IPS-20b (cell line): Measurements from ENCODE around the gene ZKSCAN8.
A peak's percentile ranks its signal among the peaks of the same experiment; 100 is the strongest.
"Not testable (repeated sequence)": the region's sequence is repeated elsewhere in the genome, so short reads cannot be mapped to it uniquely, and the experiment has no call there.

Experiments used
- H3K27ac ChIP-seq: one replicate; pipeline ENCODE4 v1.5.1; 2013; ENCODE audit warnings: low read length
- H3K27me3 ChIP-seq: 2 replicates; pipeline ENCODE4 v1.6.1; 2013; ENCODE audit warnings: mild to moderate bottlenecking, low read length, inconsistent platforms; ENCODE audit not compliant: insufficient read depth
- H3K36me3 ChIP-seq: 2 replicates; pipeline ENCODE4 v1.6.1; 2013; ENCODE audit warnings: low read depth, mild to moderate bottlenecking, inconsistent platforms, low read length, moderate library complexity; ENCODE audit not compliant: insufficient read depth
- H3K4me1 ChIP-seq: 2 replicates; pipeline ENCODE4 v1.6.1; 2013; ENCODE audit warnings: mild to moderate bottlenecking, control low read depth, inconsistent platforms, low read length, moderate library complexity; ENCODE audit not compliant: insufficient read depth
- H3K4me3 ChIP-seq: 2 replicates; pipeline ENCODE4 v1.5.1; 2013; ENCODE audit warnings: mild to moderate bottlenecking, low read length, inconsistent platforms
- H3K9ac ChIP-seq: 2 replicates; pipeline ENCODE4 v1.6.1; 2013; ENCODE audit warnings: low read depth, mild to moderate bottlenecking, inconsistent platforms, low read length, moderate library complexity
- H3K9me3 ChIP-seq: 2 replicates; pipeline ENCODE4 v1.6.1; 2013; ENCODE audit warnings: mild to moderate bottlenecking, low read depth, low read length, inconsistent platforms; ENCODE audit not compliant: insufficient read depth

The ZKSCAN8 gene

DNA sequence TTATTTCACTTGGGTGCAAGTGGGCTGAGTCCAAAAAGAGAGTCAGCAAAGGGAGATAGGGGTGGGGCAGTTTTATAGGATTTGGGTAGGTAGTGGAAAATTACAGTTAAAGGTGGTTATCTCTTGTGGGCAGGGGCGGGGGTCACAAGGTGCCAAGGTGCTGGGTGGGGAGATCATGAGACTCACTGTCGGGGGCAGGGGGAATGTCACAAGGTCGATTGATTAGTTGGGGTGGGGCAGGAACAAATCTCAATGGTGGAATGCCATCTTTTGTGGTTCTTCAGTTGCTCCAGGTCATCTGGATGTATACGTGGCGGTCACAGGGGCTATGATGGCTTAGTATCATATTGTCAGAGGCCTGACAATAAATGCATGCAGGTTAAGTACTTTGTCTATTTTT lies 19.4 kb upstream of the ZKSCAN8 start:
- H3K4me3 ChIP-seq, H3K27me3 ChIP-seq, H3K4me1 ChIP-seq, H3K9ac ChIP-seq, H3K9me3 ChIP-seq, H3K27ac ChIP-seq: not testable (repeated sequence)
- H3K36me3 ChIP-seq, result peaks cover 28% of the 10 kb centered on the region

- Histone ChIP-seq H3K36me3 (peaks cover 49% of the 10 kb centered on the region), H3K27ac (no peak within 1 kb of the TSS), H3K4me1 (no peaks in the 10 kb centered on the region), H3K27me3 (no peaks in the 10 kb centered on the region), H3K9me3 (no peaks in the 10 kb centered on the region), H3K4me3 (peak within 1 kb of the TSS; percentile 94), H3K9ac (peak within 1 kb of the TSS; percentile 93)
These were observed 17.2 kb upstream of the ZKSCAN8 start, which contains the start of gene ZSCAN16 for GRCh38 chr6:28124350-28124970. ZSCAN16 (plus strand) TSS chr6:28124609; CDS start chr6:28125444, 835 bp downstream.

DNA sequence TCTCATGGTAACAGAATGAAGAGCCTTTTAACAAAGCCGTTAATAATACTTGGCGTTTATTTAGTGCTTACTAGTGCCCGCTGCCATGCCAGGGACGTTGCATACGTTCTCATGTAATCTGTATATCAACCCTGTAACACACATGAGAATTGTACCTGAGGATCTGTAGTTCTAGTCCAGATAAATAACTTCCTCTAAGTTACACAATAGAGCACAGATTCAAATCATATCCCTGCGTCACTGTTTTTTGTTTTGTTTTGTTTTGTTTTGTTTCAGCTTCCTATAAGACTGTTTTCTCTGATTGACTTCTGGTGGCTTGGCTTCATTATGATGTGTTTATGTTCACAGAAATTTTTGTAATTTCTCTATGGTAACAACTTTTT lies 16.7 kb upstream of the ZKSCAN8 start:
- Histone ChIP-seq H3K4me1 (no peaks in the 10 kb centered on the region), H3K9ac (peak overlapping the region; percentile 93), H3K27ac (no peak overlapping the region), H3K9me3 (no peaks in the 10 kb centered on the region), H3K36me3 (peaks cover 50% of the 10 kb centered on the region), H3K27me3 (no peaks in the 10 kb centered on the region), H3K4me3 (peak overlapping the region; percentile 94)

DNA sequence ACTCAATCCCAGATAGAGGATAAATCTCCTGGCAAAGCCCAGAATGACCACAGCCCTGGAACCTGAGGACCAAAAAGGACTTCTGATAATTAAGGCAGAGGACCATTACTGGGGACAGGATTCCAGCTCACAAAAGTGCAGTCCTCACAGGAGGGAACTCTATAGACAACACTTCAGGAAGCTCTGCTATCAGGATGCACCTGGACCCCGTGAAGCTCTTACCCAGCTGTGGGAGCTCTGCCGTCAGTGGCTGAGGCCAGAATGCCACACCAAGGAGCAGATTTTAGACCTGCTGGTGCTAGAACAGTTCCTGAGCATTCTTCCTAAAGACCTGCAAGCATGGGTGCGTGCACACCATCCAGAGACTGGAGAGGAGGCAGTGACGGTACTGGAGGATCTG lies 16.3 kb upstream of the ZKSCAN8 start:
- H3K4me1 ChIP-seq, result no peaks in the 10 kb centered on the region
- H3K27me3 ChIP-seq, result no peaks in the 10 kb centered on the region
- peak overlapping the region; percentile 94 for H3K4me3 ChIP-seq
- peak overlapping the region; percentile 93; the same call in 1 of the 2 replicates for H3K9ac ChIP-seq
- no peaks in the 10 kb centered on the region for H3K9me3 ChIP-seq
- no peak overlapping the region for H3K27ac ChIP-seq
- peaks cover 50% of the 10 kb centered on the region for H3K36me3 ChIP-seq

DNA sequence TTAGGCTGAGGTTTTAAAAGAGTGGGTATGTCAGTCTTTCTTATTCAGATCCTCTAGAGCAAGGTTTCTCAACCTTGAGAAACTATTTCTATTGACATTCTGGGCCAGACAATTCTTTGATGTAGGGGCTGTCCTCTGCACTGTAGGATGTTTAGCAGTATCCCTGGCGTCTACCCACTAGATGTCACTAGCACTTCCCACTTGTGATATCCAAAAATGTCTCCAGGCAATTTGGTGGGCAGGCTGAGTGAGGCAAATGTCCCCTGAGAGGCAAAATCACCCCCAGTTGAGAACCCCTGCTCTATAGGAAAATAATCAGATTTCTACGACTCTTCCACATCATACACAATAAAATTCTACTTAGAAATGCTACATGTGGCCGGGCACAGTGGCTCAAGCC lies 7.7 kb upstream of the ZKSCAN8 start:
- Histone ChIP-seq H3K9ac (no peak overlapping the region), H3K4me3 (no peak overlapping the region), H3K36me3 (peaks cover 19% of the 10 kb centered on the region), H3K27ac (no peak overlapping the region), H3K9me3 (no peaks in the 10 kb centered on the region), H3K4me1 (peaks cover 7% of the 10 kb centered on the region; the same call in 1 of the 2 replicates), H3K27me3 (peaks cover 11% of the 10 kb centered on the region)

DNA sequence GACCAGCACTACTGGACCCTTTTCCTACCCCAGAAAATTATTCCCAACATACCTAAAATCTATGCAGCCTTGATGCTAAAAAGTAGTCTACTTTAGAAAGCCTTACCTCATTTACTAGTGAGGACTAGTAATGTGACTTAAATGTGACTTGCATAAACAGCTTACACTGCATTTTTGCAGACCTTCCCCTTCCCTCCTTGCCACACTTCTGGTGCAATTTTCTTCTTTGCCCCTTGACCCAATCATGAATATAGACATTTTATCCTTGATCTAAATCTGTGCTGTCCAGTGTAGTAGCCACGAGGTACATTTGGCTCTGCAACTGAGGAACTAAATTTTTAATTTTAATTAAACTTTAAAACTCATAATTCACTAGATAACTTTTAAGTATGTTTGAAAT lies 7.0 kb upstream of the ZKSCAN8 start:
- no peaks in the 10 kb centered on the region for H3K9me3 ChIP-seq
- H3K4me1 ChIP-seq, result peaks cover 7% of the 10 kb centered on the region; the same call in 1 of the 2 replicates
- peaks cover 12% of the 10 kb centered on the region; the same call in 1 of the 2 replicates for H3K36me3 ChIP-seq
- no peak overlapping the region for H3K9ac ChIP-seq
- H3K27me3 ChIP-seq, result peaks cover 17% of the 10 kb centered on the region
- no peak overlapping the region for H3K27ac ChIP-seq
- no peak overlapping the region for H3K4me3 ChIP-seq

- peaks cover 24% of the 10 kb centered on the region for H3K27me3 ChIP-seq
- no peak overlapping the region for H3K9ac ChIP-seq
- peak overlapping the region; percentile 84 for H3K4me3 ChIP-seq
- 0 out of 2 replicates have a peak, but pooled peaks cover 5% of the 10 kb centered on the region for H3K36me3 ChIP-seq
- H3K27ac ChIP-seq, result no peak overlapping the region
- peaks cover 7% of the 10 kb centered on the region; the same call in 1 of the 2 replicates for H3K4me1 ChIP-seq
- no peaks in the 10 kb centered on the region for H3K9me3 ChIP-seq
These were observed 6.3 kb upstream of the ZKSCAN8 start for GRCh38 chr6:28135393-28135792.

DNA sequence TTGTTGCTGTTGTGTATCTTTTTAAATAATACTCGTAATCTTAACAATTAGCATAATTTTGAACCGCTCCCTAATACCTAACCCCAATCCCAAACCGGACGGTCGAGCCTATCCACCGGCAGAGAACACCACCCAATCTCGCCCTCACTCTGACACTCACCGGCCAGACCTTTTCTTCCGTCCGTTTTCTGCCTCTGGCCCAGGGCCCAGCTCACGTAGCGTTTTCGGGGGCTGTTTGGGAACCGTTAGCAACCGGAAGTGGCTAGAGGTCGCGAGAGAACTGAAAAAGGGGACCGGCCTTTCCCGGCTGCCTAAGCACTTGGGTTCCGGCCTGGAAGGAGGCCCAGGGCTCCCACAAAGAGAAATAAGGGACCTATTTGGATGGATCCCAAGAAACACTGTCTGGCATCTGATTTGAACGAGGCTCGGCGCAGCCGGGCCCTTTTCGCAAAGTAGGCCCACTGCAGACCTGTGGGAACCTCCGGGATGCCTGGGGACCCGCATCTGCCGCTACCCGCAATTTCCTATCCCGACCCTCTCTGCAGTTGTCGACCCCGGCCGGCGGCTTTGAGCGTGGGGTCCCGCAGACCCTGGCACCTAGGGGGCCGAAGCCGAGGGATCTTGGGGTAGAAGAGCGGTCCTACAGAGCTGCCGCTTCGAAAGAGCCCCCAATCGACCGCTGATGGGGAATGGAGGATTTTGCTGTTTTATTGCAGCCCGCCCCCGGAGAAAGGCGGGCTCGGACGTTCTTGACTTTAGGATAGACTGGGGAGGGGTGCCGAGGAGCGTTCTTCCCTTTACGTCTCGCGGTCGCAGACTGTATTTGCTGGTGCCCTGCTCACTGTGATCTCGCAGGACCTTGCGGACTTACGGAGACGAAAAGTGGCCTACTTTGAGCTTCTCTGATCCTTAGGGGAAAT lies 4.8 kb upstream of the ZKSCAN8 start:
- H3K36me3 ChIP-seq, result no peaks in the 10 kb centered on the region
- peak overlapping the region; percentile 97 for H3K9ac ChIP-seq
- no peaks in the 10 kb centered on the region for H3K9me3 ChIP-seq
- H3K4me1 ChIP-seq, result peaks cover 7% of the 10 kb centered on the region; the same call in 1 of the 2 replicates
- H3K27me3 ChIP-seq, result peaks cover 36% of the 10 kb centered on the region
- peak overlapping the region; percentile 84 for H3K27ac ChIP-seq
- peak overlapping the region; percentile 84 for H3K4me3 ChIP-seq

DNA sequence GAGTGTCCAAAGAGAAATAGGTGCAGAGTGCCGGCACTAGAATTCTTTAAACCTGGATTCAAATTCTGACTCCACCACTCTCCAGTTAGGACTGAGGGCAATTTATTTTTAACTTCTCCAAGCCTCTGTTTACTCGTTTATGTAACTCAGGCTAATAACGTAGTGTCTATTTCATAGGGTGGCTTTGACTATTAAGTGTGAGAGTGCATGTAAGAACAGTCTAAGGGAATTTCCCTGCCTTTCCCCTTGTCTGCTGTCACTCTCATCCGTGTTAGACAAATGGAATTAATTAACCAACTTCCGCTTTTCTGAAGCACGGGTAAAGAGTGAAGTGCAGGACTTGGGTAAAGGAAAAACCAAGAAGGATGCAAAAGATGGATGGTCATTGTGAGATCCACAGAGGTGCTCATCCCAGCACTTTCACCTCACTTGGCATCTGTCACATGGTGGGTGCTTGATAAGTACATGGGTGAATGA lies 4.1 kb upstream of the ZKSCAN8 start:
- Histone ChIP-seq H3K36me3 (no peaks in the 10 kb centered on the region), H3K27ac (peak overlapping the region; percentile 84), H3K4me1 (peaks cover 7% of the 10 kb centered on the region; the same call in 1 of the 2 replicates), H3K27me3 (peaks cover 36% of the 10 kb centered on the region), H3K9me3 (no peaks in the 10 kb centered on the region), H3K4me3 (peak overlapping the region; percentile 84), H3K9ac (peak overlapping the region; percentile 97)

DNA sequence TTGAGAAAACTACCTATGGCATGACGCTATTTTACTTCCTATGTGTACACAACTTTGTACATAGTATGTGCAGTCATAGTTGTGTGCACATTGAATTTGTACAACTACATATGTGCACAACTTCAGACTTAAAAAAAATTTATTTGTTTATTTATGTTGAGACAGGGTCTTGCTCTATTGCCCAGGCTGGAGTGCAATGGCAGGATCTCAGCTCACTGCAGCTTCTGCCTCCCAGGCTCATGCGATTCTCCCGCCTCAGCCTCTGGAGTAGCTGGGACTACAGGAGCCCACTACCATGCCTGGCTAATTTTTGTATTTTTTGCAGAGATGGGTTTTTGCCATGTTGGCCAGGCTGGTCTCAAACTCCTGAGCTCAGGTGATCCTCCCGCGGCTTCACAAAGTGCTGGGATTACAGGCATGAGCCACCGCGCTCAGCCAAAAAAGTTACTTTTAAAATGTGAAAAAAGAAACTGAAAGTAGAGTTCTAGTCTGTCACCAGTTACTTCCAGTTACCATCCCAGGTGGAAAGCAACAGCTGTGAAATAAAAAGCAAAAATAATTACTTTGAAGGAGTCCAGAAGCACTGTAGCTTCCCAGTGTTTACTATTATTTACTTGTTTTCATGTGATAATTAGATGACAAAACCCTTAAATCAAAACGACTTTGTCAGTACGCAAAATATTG lies 1.7 kb upstream of the ZKSCAN8 start:
- Histone ChIP-seq H3K4me3 (no peak overlapping the region), H3K9me3 (no peaks in the 10 kb centered on the region), H3K36me3 (peaks cover 8% of the 10 kb centered on the region), H3K4me1 (peaks cover 12% of the 10 kb centered on the region; the same call in 1 of the 2 replicates), H3K9ac (no peak overlapping the region), H3K27ac (no peak overlapping the region), H3K27me3 (peaks cover 36% of the 10 kb centered on the region)

DNA sequence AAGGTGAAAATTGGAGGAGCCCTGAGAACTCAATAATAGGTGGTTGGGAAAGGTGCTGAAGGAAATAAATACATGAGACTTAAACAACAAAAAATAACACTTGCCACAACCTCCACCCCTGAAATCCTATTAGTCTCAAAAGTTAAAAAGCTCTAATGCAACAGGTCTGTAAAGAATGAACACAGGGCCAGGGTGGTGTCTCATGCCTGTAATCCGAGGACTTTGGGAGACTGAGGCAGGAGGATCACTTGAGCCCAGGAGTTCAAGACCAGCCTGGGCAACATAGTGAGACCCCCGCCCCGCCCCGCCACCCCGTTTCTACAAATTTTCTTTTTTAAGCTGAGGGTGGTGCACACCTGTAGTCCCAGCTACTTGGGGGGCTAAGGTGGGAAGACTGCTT lies 1.1 kb upstream of the ZKSCAN8 start:
- Histone ChIP-seq H3K9me3 (no peaks in the 10 kb centered on the region), H3K36me3 (peaks cover 14% of the 10 kb centered on the region), H3K27me3 (peaks cover 36% of the 10 kb centered on the region), H3K4me3 (no peak overlapping the region), H3K4me1 (peaks cover 12% of the 10 kb centered on the region; the same call in 1 of the 2 replicates), H3K9ac (no peak overlapping the region), H3K27ac (no peak overlapping the region)
